Upper lobe of left lung (tissue), 6 donors: ENCODE measurements around the gene KRT2. TPM values are rescaled to one million over a fixed set of nuclear protein-coding genes. Genes with fewer than 3 reads are reported as not detected.

Source experiments
- ATAC-seq, 2 donors: fragments of 200-7000 bp; cut with Tn5 transposase; one replicate each; pipeline ENCODE4 v1.9.1; 2022; ENCODE audit warnings: mild to moderate bottlenecking in 2 of 2, moderate library complexity in 2 of 2; ENCODE audit not compliant: low FRiP score in 2 of 2
- DNase-seq, 2 donors: peaks; one replicate each; pipeline ENCODE4 v3.0.0-alpha.2; 2019 to 2020
- H3K27ac ChIP-seq, 4 donors: fragments of 200-600 bp; sonication (generic); one replicate each; pipeline ENCODE4 v1.5.1; 2016 to 2019
- H3K27me3 ChIP-seq, 4 donors: fragments of 200-600 bp; sonication (generic); one replicate each; pipeline ENCODE4 v1.5.1; 2017 to 2019
- H3K36me3 ChIP-seq, 4 donors: fragments of 200-600 bp; sonication (generic); one replicate each; pipeline ENCODE4 v1.5.1; 2016 to 2019
- H3K4me1 ChIP-seq, 4 donors: fragments of 200-600 bp; sonication (generic); one replicate each; pipeline ENCODE4 v1.5.1; 2018 to 2019
- H3K4me3 ChIP-seq, 4 donors: fragments of 200-600 bp; sonication (generic); one replicate each; pipeline ENCODE4 v1.5.1; 2017 to 2019; ENCODE audit warnings: mild to moderate bottlenecking in 2 of 4, moderate library complexity in 1 of 4
- H3K9me3 ChIP-seq, 4 donors: fragments of 200-600 bp; sonication (generic); one replicate each; pipeline ENCODE4 v1.5.1; 2018 to 2019
- CTCF ChIP-seq, 6 experiments: fragments of 450-650 bp in 4 of 6; fragments of 200-600 bp in 2 of 6; sonication (generic) in 2 of 6; IDR thresholded peaks; one replicate each; pipeline ENCODE4 v1.5.1; 2016 to 2019; ENCODE audit warnings: antibody characterized with exemption in 6 of 6
- EP300 ChIP-seq, 4 donors: sonication (generic); formaldehyde crosslinking; IDR thresholded peaks; one replicate each; pipeline ENCODE4 v1.5.1; 2017; ENCODE audit warnings: antibody characterized with exemption in 4 of 4, control low read depth in 2 of 4
- POLR2A ChIP-seq, 4 donors: fragments of 450-650 bp; IDR thresholded peaks; one replicate each; pipeline ENCODE4 v1.5.1; 2016 to 2017; ENCODE audit warnings: antibody characterized with exemption in 4 of 4, mild to moderate bottlenecking in 2 of 4
- POLR2AphosphoS5 ChIP-seq, 2 donors: sonication (generic); formaldehyde crosslinking; IDR thresholded peaks; one replicate each; pipeline ENCODE4 v1.5.1; 2017; ENCODE audit warnings: antibody characterized with exemption in 2 of 2
- WGBS, 2 donors: methylation state at CpG; one replicate each; pipeline ENCODE4 v1.1.5; 2017 to 2018; 5-methylcytosine and 5-hydroxymethylcytosine counted together
- total RNA-seq, 6 donors: library from RNA; depleted of rRNA in 4 of 6; stranded (reverse); fragments of >200 nt in 4 of 6; gene quantifications; one replicate each; pipeline versions ENCODE4 v1.1.0 to v1.2.1, GENCODE V29; 2016 to 2021
- donor health status: DM: no; HTN: no; CAD: no; lungs with moderate emphysema.
- donor health status: DM: no; HTN: yes; CAD: no; lungs with severe emphysema.

Gene KRT2
- total RNA-seq, 6 donors from 2014 or later: not detected

GRCh38 chr12:52659395-52659794, 7.4 kb upstream of the KRT2 start:
- no peak for ATAC-seq
- no peaks in the 10 kb centered on the region for H3K9me3 ChIP-seq
- 81 to 83% methylated on average over 7 of the region's 7 CpGs for WGBS, 2 donors
- no peaks in the 10 kb centered on the region for H3K36me3 ChIP-seq
- TF ChIP-seq CTCF (IDR thresholded peaks at IDR 0.05) (no peak), POLR2A (IDR thresholded peaks at IDR 0.05) (no peak), POLR2AphosphoS5 (IDR thresholded peaks at IDR 0.05) (no peak), EP300 (IDR thresholded peaks at IDR 0.05) (no peak)
- H3K27ac ChIP-seq: no peak overlapping the region
- no peak overlapping the region for H3K4me3 ChIP-seq
- no peak for DNase-seq
- no peaks in the 10 kb centered on the region for H3K27me3 ChIP-seq
- H3K4me1 ChIP-seq: no peaks in the 10 kb centered on the region

DNA sequence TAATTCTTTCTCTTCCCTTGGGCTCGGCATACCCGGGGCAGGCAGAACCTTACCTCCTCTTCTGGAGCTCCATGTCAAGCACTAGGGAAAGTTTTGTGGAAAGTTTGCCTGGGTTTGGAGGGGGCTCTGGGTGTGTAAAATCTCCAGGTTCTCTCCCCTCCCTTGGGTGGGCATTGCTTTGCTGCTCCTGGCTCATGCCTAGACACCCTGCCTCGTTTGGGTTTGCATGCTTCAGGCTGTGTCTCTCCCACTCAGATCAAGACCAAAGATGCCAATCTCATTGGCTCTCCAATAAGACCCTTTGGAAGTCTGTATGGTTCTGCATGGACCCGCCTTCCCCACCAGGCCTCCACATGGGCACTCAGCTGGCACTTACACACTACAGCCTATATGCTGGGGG, 6.2 kb upstream of the KRT2 start:
- no peak overlapping the region for H3K4me3 ChIP-seq
- DNase-seq: no peak
- H3K9me3 ChIP-seq: no peaks in the 10 kb centered on the region
- H3K36me3 ChIP-seq: no peaks in the 10 kb centered on the region
- H3K4me1 ChIP-seq: no peaks in the 10 kb centered on the region
- TF ChIP-seq EP300 (IDR thresholded peaks at IDR 0.05) (no peak), CTCF (IDR thresholded peaks at IDR 0.05) (no peak), POLR2A (IDR thresholded peaks at IDR 0.05) (no peak), POLR2AphosphoS5 (IDR thresholded peaks at IDR 0.05) (no peak)
- H3K27me3 ChIP-seq: no peaks in the 10 kb centered on the region
- no peak for ATAC-seq
- H3K27ac ChIP-seq: no peak overlapping the region
- WGBS, 2 donors: 57 to 68% methylated on average over 3 to 4 of the region's 4 CpGs

- Histone ChIP-seq H3K36me3 (no peaks in the 10 kb centered on the region), H3K9me3 (no peaks in the 10 kb centered on the region), H3K4me1 (no peaks in the 10 kb centered on the region), H3K27ac (no peak overlapping the region), H3K4me3 (no peak overlapping the region), H3K27me3 (no peaks in the 10 kb centered on the region)
- WGBS, 2 donors: 77 to 84% methylated on average over 6 of the region's 6 CpGs
- no peak for DNase-seq
- TF ChIP-seq CTCF (IDR thresholded peaks at IDR 0.05): no peak
- TF ChIP-seq POLR2AphosphoS5 (IDR thresholded peaks at IDR 0.05): no peak
- TF ChIP-seq EP300 (IDR thresholded peaks at IDR 0.05): no peak
- no peak for TF ChIP-seq POLR2A (IDR thresholded peaks at IDR 0.05)
- no peak for ATAC-seq
These were observed 5.4 kb upstream of the KRT2 start for GRCh38 chr12:52657250-52657902.

DNA sequence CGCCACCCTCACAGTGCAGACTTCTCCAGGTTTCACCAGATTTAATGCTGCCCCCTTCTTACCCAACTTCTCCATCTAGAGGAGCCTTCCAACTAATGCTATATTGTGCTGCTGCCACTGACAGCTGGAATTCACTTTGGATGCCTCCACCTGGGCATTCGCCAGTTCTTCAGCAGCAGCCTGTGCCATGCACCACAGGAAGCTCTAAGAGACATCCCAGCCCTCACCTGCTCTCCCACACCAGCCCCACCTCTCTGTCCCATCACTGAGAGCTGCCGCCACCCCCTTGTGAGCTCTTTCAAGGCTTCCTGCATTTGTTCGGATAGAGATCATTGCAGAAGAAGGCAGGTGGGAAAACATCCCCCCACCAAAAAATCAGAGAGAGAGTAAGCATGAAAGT, 4.6 kb upstream of the KRT2 start:
- TF ChIP-seq CTCF (IDR thresholded peaks at IDR 0.05): no peak
- no peak for TF ChIP-seq POLR2AphosphoS5 (IDR thresholded peaks at IDR 0.05)
- TF ChIP-seq POLR2A (IDR thresholded peaks at IDR 0.05): no peak
- TF ChIP-seq EP300 (IDR thresholded peaks at IDR 0.05): no peak
- H3K27ac ChIP-seq: no peak overlapping the region
- 69 to 88% methylated on average over 4 of the region's 4 CpGs for WGBS, 2 donors
- no peak for ATAC-seq
- no peaks in the 10 kb centered on the region for H3K27me3 ChIP-seq
- no peak for DNase-seq
- H3K9me3 ChIP-seq: no peaks in the 10 kb centered on the region
- H3K36me3 ChIP-seq: no peaks in the 10 kb centered on the region
- no peak overlapping the region for H3K4me3 ChIP-seq
- H3K4me1 ChIP-seq: no peaks in the 10 kb centered on the region

DNA sequence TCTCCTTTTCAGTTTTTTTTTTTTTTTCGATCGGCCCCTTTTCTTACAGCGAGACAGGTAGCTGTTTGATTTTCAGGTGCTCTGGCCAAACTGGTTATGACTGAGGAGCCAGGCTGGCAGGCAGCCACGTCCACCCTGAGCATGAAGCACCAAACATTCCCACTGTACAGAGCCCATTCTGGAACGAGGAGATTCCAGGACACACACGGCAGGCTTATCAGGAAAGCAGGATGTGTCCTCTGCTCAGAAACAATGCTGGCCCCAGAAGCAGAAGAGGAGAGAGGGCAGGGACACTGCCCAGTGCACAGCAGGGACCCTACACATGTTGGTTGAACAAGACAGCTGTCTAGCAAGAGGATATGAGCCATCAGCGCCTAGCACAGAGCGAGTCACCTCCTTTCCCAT, 3.7 kb upstream of the KRT2 start:
- no peaks in the 10 kb centered on the region for H3K4me1 ChIP-seq
- no peak for TF ChIP-seq POLR2AphosphoS5 (IDR thresholded peaks at IDR 0.05)
- peak in 1 of 2 donors; percentile 35 for DNase-seq
- no peaks in the 10 kb centered on the region for H3K27me3 ChIP-seq
- 38 to 58% methylated on average over 6 to 8 of the region's 8 CpGs for WGBS, 2 donors
- H3K9me3 ChIP-seq: no peaks in the 10 kb centered on the region
- no peak overlapping the region for H3K4me3 ChIP-seq
- ATAC-seq: peak; percentile 28 to 51
- no peaks in the 10 kb centered on the region for H3K36me3 ChIP-seq
- H3K27ac ChIP-seq: no peak overlapping the region
